ENCODE results near the gene CCDC152. TPM values are rescaled to one million over a fixed set of nuclear protein-coding genes. Genes with fewer than 3 reads are reported as not detected.

CCDC152 gene
- total RNA-seq, 4 donors from 2014 or later: 1.2 to 5.4 (median 1.7) TPM

DNA sequence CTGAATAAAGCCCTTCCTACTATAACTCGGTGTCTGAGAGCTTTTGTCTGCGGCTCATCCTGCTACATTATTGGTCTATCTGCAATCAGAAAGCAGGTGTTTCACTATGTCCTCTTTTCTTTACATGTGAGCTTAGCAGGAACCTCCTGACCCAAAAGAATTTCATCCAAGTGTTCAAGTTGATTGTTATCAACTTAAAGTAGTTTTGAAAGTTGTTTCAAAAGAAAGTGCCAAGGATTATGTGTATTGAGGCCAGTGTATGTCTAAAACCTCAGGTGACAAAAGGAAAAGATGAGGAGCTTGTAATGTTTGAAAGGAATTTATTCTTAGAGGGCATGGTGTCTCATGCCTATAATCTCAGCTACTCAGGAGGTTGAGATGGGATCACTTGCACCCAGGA lies 63.1 kb downstream of the CCDC152 start:
- TF ChIP-seq, protein P1, sequence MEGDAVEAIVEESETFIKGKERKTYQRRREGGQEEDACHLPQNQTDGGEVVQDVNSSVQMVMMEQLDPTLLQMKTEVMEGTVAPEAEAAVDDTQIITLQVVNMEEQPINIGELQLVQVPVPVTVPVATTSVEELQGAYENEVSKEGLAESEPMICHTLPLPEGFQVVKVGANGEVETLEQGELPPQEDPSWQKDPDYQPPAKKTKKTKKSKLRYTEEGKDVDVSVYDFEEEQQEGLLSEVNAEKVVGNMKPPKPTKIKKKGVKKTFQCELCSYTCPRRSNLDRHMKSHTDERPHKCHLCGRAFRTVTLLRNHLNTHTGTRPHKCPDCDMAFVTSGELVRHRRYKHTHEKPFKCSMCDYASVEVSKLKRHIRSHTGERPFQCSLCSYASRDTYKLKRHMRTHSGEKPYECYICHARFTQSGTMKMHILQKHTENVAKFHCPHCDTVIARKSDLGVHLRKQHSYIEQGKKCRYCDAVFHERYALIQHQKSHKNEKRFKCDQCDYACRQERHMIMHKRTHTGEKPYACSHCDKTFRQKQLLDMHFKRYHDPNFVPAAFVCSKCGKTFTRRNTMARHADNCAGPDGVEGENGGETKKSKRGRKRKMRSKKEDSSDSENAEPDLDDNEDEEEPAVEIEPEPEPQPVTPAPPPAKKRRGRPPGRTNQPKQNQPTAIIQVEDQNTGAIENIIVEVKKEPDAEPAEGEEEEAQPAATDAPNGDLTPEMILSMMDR (IDR thresholded peaks at IDR 0.05; ENCODE audit: low read depth): no peak

DNA sequence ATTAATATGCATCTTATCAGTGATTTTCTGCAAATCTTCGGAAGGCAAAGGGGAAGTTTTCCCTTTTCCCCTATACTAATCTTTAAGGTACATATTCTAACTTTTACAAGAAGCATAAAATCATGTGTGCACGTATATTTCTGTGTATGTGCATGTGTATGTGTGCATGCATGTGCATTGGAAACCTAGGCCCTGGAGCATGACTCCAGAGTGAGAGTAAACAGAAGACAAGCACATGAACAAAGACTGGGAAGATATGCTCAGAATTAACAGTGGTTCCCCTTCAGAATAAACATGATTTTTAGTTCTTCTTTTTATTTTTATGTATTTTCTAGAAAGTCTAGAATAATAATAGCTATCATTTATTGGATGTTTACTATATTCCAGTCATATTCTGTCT lies 65.9 kb downstream of the CCDC152 start:
- TF ChIP-seq, protein P1 (IDR thresholded peaks at IDR 0.05; ENCODE audit: low read depth): no peak

DNA sequence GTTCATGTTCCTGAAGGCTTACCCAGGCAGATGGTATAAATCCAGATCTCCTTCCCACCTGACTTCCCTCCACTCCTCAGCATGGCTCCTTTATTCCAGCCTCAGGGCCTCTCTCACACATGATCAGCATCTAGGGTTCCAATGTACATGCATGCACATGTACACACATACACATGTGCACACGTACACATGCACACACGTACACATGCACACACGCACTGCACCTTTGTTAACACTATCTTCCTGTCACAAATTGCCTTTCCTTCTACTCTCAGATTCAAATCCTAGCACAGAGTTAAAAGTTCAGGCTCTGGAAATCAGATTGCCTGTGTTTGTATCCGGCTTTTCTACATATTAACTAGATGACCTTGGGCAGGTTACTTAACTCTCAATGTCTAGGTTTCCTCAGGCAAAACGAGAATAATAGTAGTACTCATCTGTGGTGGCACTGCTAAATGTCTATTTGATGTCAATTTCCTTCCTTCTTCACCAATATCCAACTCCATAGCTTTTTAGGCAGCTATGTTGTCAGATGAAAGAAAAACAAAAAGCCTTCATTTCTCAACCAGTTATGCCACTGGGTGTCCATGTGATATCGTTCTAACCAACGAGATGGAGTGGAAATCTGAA lies 67.8 kb downstream of the CCDC152 start:
- TF ChIP-seq, protein P1 (IDR thresholded peaks at IDR 0.05; ENCODE audit: low read depth): no peak

DNA sequence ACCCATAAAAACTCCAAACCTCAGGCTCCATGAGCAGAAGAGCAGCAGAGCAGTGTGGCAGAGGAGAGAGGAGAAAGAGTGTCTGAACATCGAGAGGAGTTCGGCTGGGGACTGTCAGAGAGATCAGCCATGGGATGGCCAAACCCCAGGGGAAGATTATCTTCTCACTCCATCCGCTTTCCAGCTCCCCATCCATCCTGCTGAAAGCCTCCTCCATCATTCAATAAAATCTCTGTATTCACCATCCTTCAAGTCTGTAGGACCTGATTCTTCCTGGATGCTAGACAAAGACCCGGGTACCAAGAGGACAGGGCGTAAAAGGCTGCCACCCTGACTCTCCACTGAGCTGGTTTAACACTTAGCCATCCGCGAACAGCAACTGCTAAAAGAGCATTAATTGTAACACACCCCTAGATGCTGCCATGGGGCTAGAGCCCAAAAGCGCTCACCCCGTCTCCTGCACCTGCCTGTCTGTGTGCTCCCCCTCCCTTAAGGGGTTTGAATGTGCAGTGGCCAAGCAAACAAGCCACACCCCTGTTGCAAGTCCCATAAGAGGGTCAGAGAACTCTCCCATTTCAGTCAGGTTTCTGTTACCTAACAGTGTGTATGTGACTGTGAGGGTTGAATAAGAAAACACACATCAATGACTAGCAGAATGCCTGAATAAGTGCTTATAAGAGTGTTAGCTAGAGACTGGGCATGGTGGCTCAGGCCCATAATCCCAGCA lies 69.0 kb downstream of the CCDC152 start:
- TF ChIP-seq, protein P1 (IDR thresholded peaks at IDR 0.05; ENCODE audit: low read depth): no peak

DNA sequence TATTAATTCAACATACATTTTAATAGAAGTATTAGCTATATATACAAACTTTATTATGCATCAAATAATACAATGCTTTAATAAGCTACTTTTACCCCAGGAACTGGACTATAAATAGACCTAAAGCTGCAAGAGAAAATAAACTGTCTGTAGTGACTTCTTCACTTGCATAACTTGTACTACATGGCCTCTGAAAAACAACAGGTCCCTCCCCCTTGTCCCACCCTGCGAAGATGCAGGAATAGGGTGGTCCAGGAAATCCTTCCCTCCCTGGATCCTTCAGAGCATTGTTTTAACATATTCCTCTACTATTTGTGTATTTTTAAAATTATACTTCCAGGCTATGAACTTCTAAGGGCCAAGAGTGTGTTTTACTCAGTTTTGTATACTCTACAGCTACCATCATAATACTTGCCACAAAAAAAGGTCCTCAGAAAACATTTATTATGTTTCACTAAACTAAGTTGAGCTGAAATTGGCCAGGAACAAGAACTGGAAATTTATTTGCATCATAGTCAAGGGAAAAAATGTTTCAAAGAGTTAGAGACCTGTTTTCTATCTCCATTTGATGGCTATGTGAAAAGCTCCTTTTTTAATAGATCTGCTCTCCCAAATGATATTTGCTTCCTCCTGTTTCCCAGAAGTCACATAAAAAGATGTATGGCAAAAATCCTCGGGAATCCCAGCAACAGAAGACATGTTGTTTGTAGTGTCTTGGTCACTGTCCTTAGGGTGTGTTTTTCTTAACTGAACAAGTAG lies 70.3 kb downstream of the CCDC152 start:
- TF ChIP-seq, protein P1 (IDR thresholded peaks at IDR 0.05; ENCODE audit: low read depth): no peak

DNA sequence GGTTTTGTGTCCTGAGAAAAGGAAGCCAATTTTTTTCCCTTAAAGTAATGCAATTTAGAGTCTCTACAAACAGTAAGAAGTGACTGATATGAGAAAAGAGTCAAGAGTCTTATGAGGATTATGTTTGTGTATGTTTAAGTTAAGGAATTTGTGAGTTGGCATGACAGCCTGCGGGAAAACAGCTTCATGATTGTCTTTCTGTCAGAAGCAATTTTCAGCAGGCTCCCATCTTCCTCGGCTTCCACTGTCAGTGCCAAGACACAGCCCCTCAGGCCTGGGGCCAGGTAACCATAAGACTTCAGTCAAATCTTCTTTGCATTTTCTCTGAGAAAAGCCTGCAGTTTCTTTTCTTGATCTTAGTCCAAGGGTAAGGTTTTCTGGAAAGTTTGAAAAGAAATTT lies 72.1 kb downstream of the CCDC152 start:
- TF ChIP-seq, protein P1 (IDR thresholded peaks at IDR 0.05; ENCODE audit: low read depth): no peak

DNA sequence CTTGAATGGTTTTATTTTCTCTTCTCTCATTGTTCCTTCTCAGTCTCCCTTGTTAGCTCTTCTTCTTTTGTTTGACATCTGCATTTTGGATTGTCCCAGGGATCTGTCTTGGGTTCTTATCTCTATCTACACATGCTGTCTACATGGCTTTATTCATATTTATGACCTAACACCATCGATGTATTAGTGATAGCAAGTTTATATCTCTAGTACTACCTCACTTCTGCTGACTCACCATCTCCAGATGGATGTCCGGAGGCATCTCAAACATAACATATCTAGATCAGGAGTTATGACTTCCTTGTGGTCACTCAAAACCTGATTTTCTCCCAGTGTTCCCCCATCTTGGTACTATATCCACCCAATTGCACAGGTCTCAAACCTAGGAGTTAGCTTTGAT lies 74.3 kb downstream of the CCDC152 start:
- TF ChIP-seq, protein P1 (IDR thresholded peaks at IDR 0.05; ENCODE audit: low read depth): no peak

Data from subcutaneous adipose tissue (tissue), 4 donors.